ENCODE results near the gene HTD2. TPM values are rescaled to one million over a fixed set of nuclear protein-coding genes. Genes with fewer than 3 reads are reported as not detected.

The HTD2 gene
- total RNA-seq, 2 donors from 2014 or later: 13.9 TPM; not detected in 1

- DNase-seq (ENCODE audit: low spot score) (no peak), ATAC-seq (ENCODE audit: insufficient number of reproducible peaks, low FRiP score, low read depth) (no peak)
- H3K4me1 ChIP-seq (ENCODE audit: control insufficient read depth in 1 of 2, low read depth in 2 of 2): peaks cover 18 to 27% of the 10 kb centered on the region in 2 donors
- TF ChIP-seq CTCF (IDR thresholded peaks at IDR 0.05): no peak
- peak overlapping the region in 1 of 2 donors; percentile 3 for H3K27ac ChIP-seq
- H3K36me3 ChIP-seq: no peaks in the 10 kb centered on the region
- H3K9me3 ChIP-seq: no peaks in the 10 kb centered on the region
- H3K4me3 ChIP-seq: peak overlapping the region; percentile 71
- H3K27me3 ChIP-seq (replicated peaks; ENCODE audit: insufficient read depth): no peaks in the 10 kb centered on the region
These were observed 27.1 kb downstream of the HTD2 start for GRCh38 chr3:58333206-58334012.

- peaks cover 18 to 27% of the 10 kb centered on the region in 2 donors for H3K4me1 ChIP-seq (ENCODE audit: control insufficient read depth in 1 of 2, low read depth in 2 of 2)
- no peak for TF ChIP-seq CTCF (IDR thresholded peaks at IDR 0.05)
- H3K27ac ChIP-seq: no peak overlapping the region
- no peaks in the 10 kb centered on the region for H3K27me3 ChIP-seq (replicated peaks; ENCODE audit: insufficient read depth)
- peak overlapping the region; percentile 71 for H3K4me3 ChIP-seq
- no peaks in the 10 kb centered on the region for H3K9me3 ChIP-seq
- H3K36me3 ChIP-seq: no peaks in the 10 kb centered on the region
- ATAC-seq (ENCODE audit: insufficient number of reproducible peaks, low FRiP score, low read depth) (no peak), DNase-seq (ENCODE audit: low spot score) (no peak)
These were observed 27.6 kb downstream of the HTD2 start for GRCh38 chr3:58334013-58334321.

- TF ChIP-seq CTCF (IDR thresholded peaks at IDR 0.05): no peak
- H3K27ac ChIP-seq: peak overlapping the region in 1 of 2 donors; percentile 57
- H3K27me3 ChIP-seq (replicated peaks; ENCODE audit: insufficient read depth): no peaks in the 10 kb centered on the region
- H3K4me3 ChIP-seq: peak overlapping the region; percentile 71
- H3K36me3 ChIP-seq: no peaks in the 10 kb centered on the region
- DNase-seq (ENCODE audit: low spot score) (no peak), ATAC-seq (ENCODE audit: insufficient number of reproducible peaks, low FRiP score, low read depth) (no peak)
- H3K9me3 ChIP-seq: no peaks in the 10 kb centered on the region
- peaks cover 18 to 27% of the 10 kb centered on the region in 2 donors for H3K4me1 ChIP-seq (ENCODE audit: control insufficient read depth in 1 of 2, low read depth in 2 of 2)
These were observed 28.2 kb downstream of the HTD2 start for GRCh38 chr3:58334506-58334884.

GRCh38 chr3:58335652-58335947 lies 29.3 kb downstream of the HTD2 start:
- TF ChIP-seq CTCF (IDR thresholded peaks at IDR 0.05): no peak
- H3K4me3 ChIP-seq: peak overlapping the region; percentile 71
- DNase-seq (ENCODE audit: low spot score) (no peak), ATAC-seq (ENCODE audit: insufficient number of reproducible peaks, low FRiP score, low read depth) (no peak)
- H3K9me3 ChIP-seq: no peaks in the 10 kb centered on the region
- H3K27ac ChIP-seq: peak overlapping the region in 1 of 2 donors; percentile 57
- no peaks in the 10 kb centered on the region for H3K27me3 ChIP-seq (replicated peaks; ENCODE audit: insufficient read depth)
- H3K36me3 ChIP-seq: no peaks in the 10 kb centered on the region
- peaks cover 18 to 27% of the 10 kb centered on the region in 2 donors for H3K4me1 ChIP-seq (ENCODE audit: control insufficient read depth in 1 of 2, low read depth in 2 of 2)

GRCh38 chr3:58336135-58336882 lies 30.0 kb downstream of the HTD2 start:
- DNase-seq (ENCODE audit: low spot score): no peak
- no peak for ATAC-seq (ENCODE audit: insufficient number of reproducible peaks, low FRiP score, low read depth)
- no peak overlapping the region for H3K4me3 ChIP-seq
- no peak overlapping the region for H3K27ac ChIP-seq
- H3K27me3 ChIP-seq (replicated peaks; ENCODE audit: insufficient read depth): no peaks in the 10 kb centered on the region
- no peak for TF ChIP-seq CTCF (IDR thresholded peaks at IDR 0.05)
- peaks cover 18 to 27% of the 10 kb centered on the region in 2 donors for H3K4me1 ChIP-seq (ENCODE audit: control insufficient read depth in 1 of 2, low read depth in 2 of 2)
- no peaks in the 10 kb centered on the region for H3K36me3 ChIP-seq
- H3K9me3 ChIP-seq: no peaks in the 10 kb centered on the region

All from thoracic aorta (tissue), 2 donors.